ENCODE data around the gene SCARF2.

The SCARF2 gene

GRCh38 chr22:20389288-20389687 lies 48.3 kb downstream of the SCARF2 start:
- Histone ChIP-seq H3K4me1 (ENCODE audit: control insufficient read depth in 1 of 2, insufficient read depth in 1 of 2, low read depth in 1 of 2, low read length in 1 of 2) (peaks cover 16 to 17% of the 10 kb centered on the region in 2 experiments), H3K27me3 (no peaks in the 10 kb centered on the region), H3K9me3 (no peaks in the 10 kb centered on the region), H3K27ac (no peak overlapping the region), H3K36me3 (no peaks in the 10 kb centered on the region), H3K4me3 (ENCODE audit: low read depth in 1 of 2, low read length in 1 of 2) (no peak overlapping the region)
- no peak for TF ChIP-seq CTCF (IDR thresholded peaks at IDR 0.05)

- Histone ChIP-seq H3K27me3 (no peaks in the 10 kb centered on the region), H3K36me3 (no peaks in the 10 kb centered on the region), H3K27ac (no peak overlapping the region), H3K4me1 (ENCODE audit: control insufficient read depth in 1 of 2, insufficient read depth in 1 of 2, low read depth in 1 of 2, low read length in 1 of 2) (peaks cover 9 to 10% of the 10 kb centered on the region in 2 experiments), H3K4me3 (ENCODE audit: low read depth in 1 of 2, low read length in 1 of 2) (no peak overlapping the region), H3K9me3 (no peaks in the 10 kb centered on the region)
- no peak for TF ChIP-seq CTCF (IDR thresholded peaks at IDR 0.05)
Measured at GRCh38 chr22:20388200-20388599, 49.4 kb downstream of the SCARF2 start.

GRCh38 chr22:20386972-20387371 lies 50.7 kb downstream of the SCARF2 start:
- Histone ChIP-seq H3K27me3 (no peaks in the 10 kb centered on the region), H3K27ac (no peak overlapping the region), H3K4me1 (ENCODE audit: control insufficient read depth in 1 of 2, insufficient read depth in 1 of 2, low read depth in 1 of 2, low read length in 1 of 2) (peaks cover 6% of the 10 kb centered on the region in 2 experiments), H3K36me3 (no peaks in the 10 kb centered on the region), H3K4me3 (ENCODE audit: low read depth in 1 of 2, low read length in 1 of 2) (no peak overlapping the region), H3K9me3 (no peaks in the 10 kb centered on the region)
- no peak for TF ChIP-seq CTCF (IDR thresholded peaks at IDR 0.05)

GRCh38 chr22:20386336-20386735 lies 51.3 kb downstream of the SCARF2 start:
- Histone ChIP-seq H3K9me3 (no peaks in the 10 kb centered on the region), H3K4me3 (ENCODE audit: low read depth in 1 of 2, low read length in 1 of 2) (no peak overlapping the region), H3K4me1 (ENCODE audit: control insufficient read depth in 1 of 2, insufficient read depth in 1 of 2, low read depth in 1 of 2, low read length in 1 of 2) (peaks cover 6% of the 10 kb centered on the region in 2 experiments), H3K27me3 (no peaks in the 10 kb centered on the region), H3K36me3 (no peaks in the 10 kb centered on the region), H3K27ac (no peak overlapping the region)
- TF ChIP-seq CTCF (IDR thresholded peaks at IDR 0.05), result no peak

- no peaks in the 10 kb centered on the region for H3K36me3 ChIP-seq
Measured at GRCh38 chr22:20384865-20385264, 52.8 kb downstream of the SCARF2 start.

More at GRCh38 chr22:20384865-20385264, 52.8 kb downstream of the SCARF2 start:
- Histone ChIP-seq H3K27me3 (no peaks in the 10 kb centered on the region), H3K4me3 (ENCODE audit: low read depth in 1 of 2, low read length in 1 of 2) (no peak overlapping the region), H3K9me3 (no peaks in the 10 kb centered on the region), H3K4me1 (ENCODE audit: control insufficient read depth in 1 of 2, insufficient read depth in 1 of 2, low read depth in 1 of 2, low read length in 1 of 2) (peaks cover 6% of the 10 kb centered on the region in 2 experiments), H3K27ac (no peak overlapping the region)
- TF ChIP-seq CTCF (IDR thresholded peaks at IDR 0.05), result no peak

Measured in neutrophil (primary cell).